Type B pancreatic cell (in vitro differentiated cells): ENCODE results near the gene GTF2F2. TPM values are rescaled to one million over a fixed set of nuclear protein-coding genes. Genes with fewer than 3 reads are reported as not detected.

ENCODE experiments used
- DNase-seq: peaks from one replicate; pipeline ENCODE4 v3.0.0; 2021; ENCODE audit warnings: mixed read lengths; ENCODE audit not compliant: unreplicated experiment; ENCODE audit errors: extremely low spot score
- H3K27ac Mint-ChIP-seq: 2 replicates; pipeline ENCODE4 v1.8.0; 2021; ENCODE audit warnings: mild to moderate bottlenecking, mixed read lengths
- H3K27me3 Mint-ChIP-seq: 2 replicates; pipeline ENCODE4 v1.8.0; 2021; ENCODE audit warnings: mixed read lengths
- H3K36me3 Mint-ChIP-seq: 2 replicates; pipeline ENCODE4 v1.8.0; 2021; ENCODE audit warnings: mixed read lengths
- H3K4me1 Mint-ChIP-seq: one replicate; pipeline ENCODE4 v1.8.0; 2021; ENCODE audit warnings: mixed read lengths; ENCODE audit not compliant: unreplicated experiment
- H3K4me3 Mint-ChIP-seq: 2 replicates; pipeline ENCODE4 v1.8.0; 2021; ENCODE audit warnings: mild to moderate bottlenecking, mixed read lengths
- H3K9me3 Mint-ChIP-seq: 2 replicates; pipeline ENCODE4 v1.8.0; 2021; ENCODE audit warnings: mixed read lengths
- total RNA-seq: library from RNA; stranded (reverse); gene quantifications from 2 replicates; pipeline ENCODE4 v1.2.1, GENCODE V29; 2021; ENCODE audit warnings: low replicate concordance
- TF ChIP-seq, protein P1 (sequence below): fragments of 200-600 bp; sonication (generic); conservative IDR thresholded peaks from 2 replicates; pipeline ENCODE4 v1.5.0; 2021; ENCODE audit warnings: antibody characterized with exemption, mild to moderate bottlenecking

Gene GTF2F2
- total RNA-seq, 1 donor from 2014 or later, result 21.8 TPM

DNA sequence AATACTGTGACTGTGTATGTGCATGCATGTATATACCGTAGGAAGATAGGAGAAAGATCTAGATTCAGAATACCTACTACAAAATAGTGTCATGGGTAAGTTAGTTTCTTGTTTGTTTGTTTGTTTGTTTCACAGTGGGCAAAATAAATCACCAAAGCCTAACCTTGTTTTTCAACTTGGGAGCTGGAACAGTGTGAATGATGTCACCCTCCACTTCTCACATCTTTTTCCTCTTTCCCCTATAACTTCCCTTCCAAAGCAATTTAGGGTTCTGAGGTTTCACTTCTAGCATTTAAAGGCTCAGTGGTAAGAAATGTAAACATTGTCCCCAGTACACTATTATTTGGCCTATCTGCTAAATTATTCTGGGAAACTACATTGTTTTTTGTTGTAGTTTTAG, 75.1 kb downstream of the GTF2F2 start:
- no peak overlapping the region for H3K4me3 Mint-ChIP-seq
- H3K27me3 Mint-ChIP-seq, result no peaks in the 10 kb centered on the region
- H3K4me1 Mint-ChIP-seq, result peaks cover 4% of the 10 kb centered on the region
- DNase-seq, result no peak
- H3K9me3 Mint-ChIP-seq, result no peaks in the 10 kb centered on the region
- H3K36me3 Mint-ChIP-seq, result peaks cover 5% of the 10 kb centered on the region
- H3K27ac Mint-ChIP-seq, result no peak overlapping the region
- TF ChIP-seq, protein P1, sequence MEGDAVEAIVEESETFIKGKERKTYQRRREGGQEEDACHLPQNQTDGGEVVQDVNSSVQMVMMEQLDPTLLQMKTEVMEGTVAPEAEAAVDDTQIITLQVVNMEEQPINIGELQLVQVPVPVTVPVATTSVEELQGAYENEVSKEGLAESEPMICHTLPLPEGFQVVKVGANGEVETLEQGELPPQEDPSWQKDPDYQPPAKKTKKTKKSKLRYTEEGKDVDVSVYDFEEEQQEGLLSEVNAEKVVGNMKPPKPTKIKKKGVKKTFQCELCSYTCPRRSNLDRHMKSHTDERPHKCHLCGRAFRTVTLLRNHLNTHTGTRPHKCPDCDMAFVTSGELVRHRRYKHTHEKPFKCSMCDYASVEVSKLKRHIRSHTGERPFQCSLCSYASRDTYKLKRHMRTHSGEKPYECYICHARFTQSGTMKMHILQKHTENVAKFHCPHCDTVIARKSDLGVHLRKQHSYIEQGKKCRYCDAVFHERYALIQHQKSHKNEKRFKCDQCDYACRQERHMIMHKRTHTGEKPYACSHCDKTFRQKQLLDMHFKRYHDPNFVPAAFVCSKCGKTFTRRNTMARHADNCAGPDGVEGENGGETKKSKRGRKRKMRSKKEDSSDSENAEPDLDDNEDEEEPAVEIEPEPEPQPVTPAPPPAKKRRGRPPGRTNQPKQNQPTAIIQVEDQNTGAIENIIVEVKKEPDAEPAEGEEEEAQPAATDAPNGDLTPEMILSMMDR, result no peak

DNA sequence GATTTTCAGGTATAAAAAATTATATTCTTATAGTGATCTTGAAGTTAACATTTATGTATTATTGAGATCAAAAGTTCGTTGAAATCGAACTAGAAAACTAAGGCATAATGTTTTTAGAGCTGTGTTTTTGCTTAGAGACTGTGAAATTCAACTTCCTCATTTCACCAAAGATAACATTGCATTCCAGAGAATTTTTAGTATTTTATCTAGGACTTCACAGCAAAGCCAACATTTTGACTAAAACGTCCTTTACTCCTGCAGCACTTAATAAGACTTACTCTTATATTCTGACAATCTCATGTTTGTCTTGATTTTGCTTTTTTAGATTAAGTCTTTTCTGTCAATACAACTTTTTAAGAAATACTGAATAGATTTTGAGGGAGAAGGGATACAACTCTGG, 75.8 kb downstream of the GTF2F2 start:
- H3K9me3 Mint-ChIP-seq, result no peaks in the 10 kb centered on the region
- H3K36me3 Mint-ChIP-seq, result peaks cover 5% of the 10 kb centered on the region
- H3K27ac Mint-ChIP-seq, result no peak overlapping the region
- no peaks in the 10 kb centered on the region for H3K27me3 Mint-ChIP-seq
- DNase-seq, result no peak
- H3K4me3 Mint-ChIP-seq, result no peak overlapping the region
- TF ChIP-seq, protein P1, result no peak
- H3K4me1 Mint-ChIP-seq, result peaks cover 4% of the 10 kb centered on the region

DNA sequence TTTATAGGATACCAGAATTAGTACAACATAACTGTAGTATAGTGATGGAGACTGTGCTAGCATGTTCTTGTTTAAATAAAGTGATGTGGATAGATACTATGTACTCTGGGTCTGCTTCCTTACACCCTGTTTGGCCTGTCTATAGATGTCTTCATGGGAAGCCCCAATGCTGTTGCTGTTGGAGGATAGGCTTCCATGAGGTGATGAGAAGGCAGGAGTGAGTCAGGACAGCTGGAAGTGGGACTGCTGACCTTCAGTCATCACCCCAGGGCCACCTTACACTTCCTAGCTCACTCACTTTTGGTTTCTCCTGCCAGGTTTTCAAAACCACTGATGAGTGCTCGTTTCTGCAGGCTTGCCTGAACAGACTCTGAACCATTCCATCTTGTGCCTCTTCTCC, 76.3 kb downstream of the GTF2F2 start:
- Mint-ChIP-seq H3K4me3 (no peak overlapping the region), H3K27me3 (no peaks in the 10 kb centered on the region), H3K4me1 (peaks cover 4% of the 10 kb centered on the region), H3K36me3 (peaks cover 8% of the 10 kb centered on the region), H3K27ac (no peak overlapping the region), H3K9me3 (no peaks in the 10 kb centered on the region)
- TF ChIP-seq, protein P1, result no peak
- no peak for DNase-seq

DNA sequence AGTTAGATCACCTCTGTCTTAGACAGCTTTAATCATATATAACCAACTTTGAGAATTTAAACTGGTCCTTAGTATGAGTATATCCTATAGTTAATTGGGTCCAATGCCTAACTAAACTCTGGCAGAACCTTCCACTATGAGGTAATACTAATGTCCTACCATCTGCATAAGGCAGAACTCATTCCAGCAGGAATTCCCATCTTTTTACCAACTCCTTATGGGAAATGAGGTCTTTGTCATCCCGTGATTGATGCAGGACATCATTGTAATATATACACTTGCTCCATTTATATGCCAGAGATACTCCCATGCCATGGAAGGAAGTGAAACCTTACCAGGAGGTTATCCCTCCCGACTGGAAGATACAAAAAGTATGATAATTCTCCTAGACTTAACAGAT, 77.7 kb downstream of the GTF2F2 start:
- H3K27me3 Mint-ChIP-seq, result no peaks in the 10 kb centered on the region

DNA sequence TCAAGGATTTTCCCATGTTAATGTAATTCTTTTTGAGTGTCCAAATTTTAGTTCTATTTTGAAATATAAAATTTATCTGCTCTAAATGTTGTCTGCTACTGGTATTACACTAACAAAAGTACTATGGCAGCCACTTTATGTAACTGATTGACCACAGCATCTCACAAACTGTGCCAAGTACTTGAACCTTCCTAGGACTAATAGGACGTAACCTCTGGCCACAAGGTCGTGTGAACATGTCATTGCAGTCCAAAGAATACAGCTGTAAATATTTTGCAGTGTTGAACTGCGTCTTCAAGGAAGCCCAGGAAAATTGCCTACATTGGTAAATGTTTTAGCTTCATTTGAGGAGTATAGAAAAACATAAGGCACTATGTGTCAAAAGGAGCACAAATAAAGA, 78.6 kb downstream of the GTF2F2 start:
- DNase-seq, result no peak
- Mint-ChIP-seq H3K27ac (no peak overlapping the region), H3K36me3 (peaks cover 9% of the 10 kb centered on the region), H3K27me3 (no peaks in the 10 kb centered on the region), H3K9me3 (no peaks in the 10 kb centered on the region), H3K4me1 (peaks cover 4% of the 10 kb centered on the region), H3K4me3 (no peak overlapping the region)
- TF ChIP-seq, protein P1, result no peak

More for the DNA sequence above, 77.7 kb downstream of the GTF2F2 start:
- no peak for DNase-seq
- Mint-ChIP-seq H3K4me1 (peaks cover 4% of the 10 kb centered on the region), H3K27ac (no peak overlapping the region), H3K4me3 (no peak overlapping the region), H3K36me3 (peaks cover 9% of the 10 kb centered on the region), H3K9me3 (no peaks in the 10 kb centered on the region)
- TF ChIP-seq, protein P1, result no peak

DNA sequence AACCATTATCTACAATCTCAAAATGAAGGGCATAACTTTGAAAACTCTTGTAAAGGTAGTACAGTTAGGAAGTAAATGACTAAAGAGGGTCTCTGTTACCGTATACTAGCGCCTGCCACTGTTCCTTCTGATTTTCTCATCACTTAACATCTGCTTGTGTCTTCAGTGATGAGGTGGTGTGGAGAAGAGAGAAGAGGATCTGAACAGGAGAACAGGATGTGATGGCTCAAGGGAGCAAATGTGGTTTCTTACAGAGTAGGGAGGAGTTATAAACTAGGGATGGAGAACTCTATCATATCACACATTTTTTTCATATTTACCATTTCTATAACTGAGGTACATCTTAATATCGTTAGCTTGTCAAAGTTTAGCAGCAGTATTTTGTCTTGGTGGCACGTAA, 79.4 kb downstream of the GTF2F2 start:
- H3K27ac Mint-ChIP-seq, result no peak overlapping the region
- no peak for DNase-seq
- H3K9me3 Mint-ChIP-seq, result no peaks in the 10 kb centered on the region

More for the DNA sequence above, 79.4 kb downstream of the GTF2F2 start:
- Mint-ChIP-seq H3K36me3 (peaks cover 5% of the 10 kb centered on the region), H3K4me1 (no peaks in the 10 kb centered on the region), H3K4me3 (no peak overlapping the region), H3K27me3 (no peaks in the 10 kb centered on the region)
- TF ChIP-seq, protein P1, result no peak
